Neural cell (in vitro differentiated cells): ENCODE measurements around the gene ZFP64. TPM values are rescaled to one million over a fixed set of nuclear protein-coding genes. Genes with fewer than 3 reads are reported as not detected.

Source experiments
- H2AFZ ChIP-seq: fragments of 200-600, 300-800 bp; sonication (generic), shearing (Covaris generic); 2 replicates; pipeline ENCODE4 v1.6.0; 2014; ENCODE audit warnings: low read depth, mild to moderate bottlenecking, antibody characterized with exemption, low read length, moderate library complexity
- H3F3A ChIP-seq: fragments of 200-600 bp; shearing (Covaris generic); 2 replicates; pipeline ENCODE4 v1.6.1; 2016; ENCODE audit warnings: mild to moderate bottlenecking, moderate library complexity, mixed read lengths, antibody characterized with exemption, low read length; ENCODE audit not compliant: insufficient read depth, poor library complexity, severe bottlenecking
- H3K27ac ChIP-seq: fragments of 200-600, 300-800 bp; sonication (generic), shearing (Covaris generic); 2 replicates; pipeline ENCODE4 v1.5.1; 2014; ENCODE audit warnings: mild to moderate bottlenecking, low read length, moderate library complexity
- H3K27me3 ChIP-seq: fragments of 300-800, 200-600 bp; sonication (generic), shearing (Covaris generic); 2 replicates; pipeline ENCODE4 v1.6.0; 2014; ENCODE audit warnings: mild to moderate bottlenecking, low read depth, low read length, moderate library complexity; ENCODE audit not compliant: insufficient read depth
- H3K36me3 ChIP-seq: fragments of 300-800, 200-600 bp; sonication (generic), shearing (Covaris generic); 2 replicates; pipeline ENCODE4 v1.5.1; 2014; ENCODE audit warnings: mild to moderate bottlenecking, antibody characterized with exemption, low read length, moderate library complexity; ENCODE audit not compliant: insufficient read depth
- H3K4me2 ChIP-seq: fragments of 300-800, 200-600 bp; sonication (generic), shearing (Covaris generic); 2 replicates; pipeline ENCODE4 v1.6.0; 2014; ENCODE audit warnings: mild to moderate bottlenecking, low read length
- H3K4me3 ChIP-seq: fragments of 300-800, 200-600 bp; sonication (generic), shearing (Covaris generic); 2 replicates; pipeline ENCODE4 v1.5.1; 2014; ENCODE audit warnings: mild to moderate bottlenecking, low read length, moderate library complexity
- H3K79me2 ChIP-seq: fragments of 200-600 bp; shearing (Covaris generic); replicated peaks from 2 replicates; pipeline ENCODE4 v1.6.0; 2014; ENCODE audit warnings: mild to moderate bottlenecking, low read length, moderate library complexity; ENCODE audit not compliant: insufficient read depth
- H3K9ac ChIP-seq: fragments of 300-800, 200-600 bp; sonication (generic), shearing (Covaris generic); 2 replicates; pipeline ENCODE4 v1.6.1; 2016; ENCODE audit warnings: mild to moderate bottlenecking, low read length, mixed read lengths
- H3K9me2 ChIP-seq: fragments of 200-600 bp; shearing (Covaris generic); 2 replicates; pipeline ENCODE4 v1.6.1; 2016; ENCODE audit warnings: mild to moderate bottlenecking, low read length, mixed read lengths; ENCODE audit not compliant: insufficient read depth
- H3K9me3 ChIP-seq: fragments of 200-600, 300-800 bp; sonication (generic), shearing (Covaris generic); 2 replicates; pipeline ENCODE4 v1.6.1; 2016; ENCODE audit warnings: mild to moderate bottlenecking, mixed run types, low read length, moderate library complexity, mixed read lengths
- H4K20me1 ChIP-seq: fragments of 200-600 bp; shearing (Covaris generic); 2 replicates; pipeline ENCODE4 v1.6.1; 2016; ENCODE audit warnings: mild to moderate bottlenecking, mixed run types; ENCODE audit not compliant: insufficient read depth
- EP300 ChIP-seq: fragments of 450-650 bp; conservative IDR thresholded peaks from 2 replicates; pipeline ENCODE4 v1.6.1; 2014; ENCODE audit warnings: antibody characterized with exemption, mild to moderate bottlenecking, moderate library complexity; ENCODE audit not compliant: poor library complexity, severe bottlenecking
- EZH2 ChIP-seq: fragments of 200-600, 300-800 bp; shearing (Covaris generic), sonication (generic); IDR thresholded peaks from 2 replicates; pipeline ENCODE4 v1.6.1; 2014; ENCODE audit warnings: antibody characterized with exemption, low read length, borderline replicate concordance, mild to moderate bottlenecking; ENCODE audit not compliant: insufficient read depth, poor library complexity, severe bottlenecking
- MXI1 ChIP-seq: fragments of 450-650 bp; conservative IDR thresholded peaks from 2 replicates; pipeline ENCODE4 v1.6.1; 2014; ENCODE audit warnings: antibody characterized with exemption, mild to moderate bottlenecking; ENCODE audit not compliant: poor library complexity, severe bottlenecking
- POLR2AphosphoS5 ChIP-seq: IDR thresholded peaks from 2 replicates; pipeline ENCODE4 v1.6.1; 2012
- RAD21 ChIP-seq: fragments of 450-650 bp; conservative IDR thresholded peaks from 2 replicates; pipeline ENCODE4 v1.6.1; 2014; ENCODE audit warnings: antibody characterized with exemption, mild to moderate bottlenecking, moderate library complexity
- REST ChIP-seq: IDR thresholded peaks from 2 replicates; pipeline ENCODE4 v1.6.1; 2012; ENCODE audit warnings: borderline replicate concordance
- SMC3 ChIP-seq: fragments of 450-650 bp; conservative IDR thresholded peaks from 2 replicates; pipeline ENCODE4 v1.6.1; 2014; ENCODE audit warnings: antibody characterized with exemption, mild to moderate bottlenecking, moderate library complexity; ENCODE audit not compliant: poor library complexity
- TAF1 ChIP-seq: IDR thresholded peaks from 2 replicates; pipeline ENCODE4 v1.6.1; 2012; ENCODE audit warnings: low read depth
- polyA plus RNA-seq: library from polyadenylated mRNA; depleted of rRNA; stranded (reverse); fragments of >200 nt; gene quantifications from 2 replicates; pipeline ENCODE4 v1.2.3, GENCODE V29; 2014
- TF ChIP-seq, protein P1 (sequence below): fragments of 450-650 bp; IDR thresholded peaks from 2 replicates; pipeline ENCODE4 v1.5.1; 2014; ENCODE audit warnings: antibody characterized with exemption, mild to moderate bottlenecking, moderate library complexity; ENCODE audit not compliant: poor library complexity, severe bottlenecking

ZFP64 gene
- polyA plus RNA-seq, 1 donor from 2014 or later, result 4.7 TPM

- H3K9me2 ChIP-seq, result no peaks in the 10 kb centered on the region
- no peaks in the 10 kb centered on the region for H3K79me2 ChIP-seq
- no peaks in the 10 kb centered on the region for H3K27me3 ChIP-seq
- H3K9ac ChIP-seq, result no peak overlapping the region
- no peak for TF ChIP-seq MXI1
- no peak for TF ChIP-seq REST
- no peak for TF ChIP-seq EZH2
- no peak for TF ChIP-seq SMC3
- TF ChIP-seq, protein P1, sequence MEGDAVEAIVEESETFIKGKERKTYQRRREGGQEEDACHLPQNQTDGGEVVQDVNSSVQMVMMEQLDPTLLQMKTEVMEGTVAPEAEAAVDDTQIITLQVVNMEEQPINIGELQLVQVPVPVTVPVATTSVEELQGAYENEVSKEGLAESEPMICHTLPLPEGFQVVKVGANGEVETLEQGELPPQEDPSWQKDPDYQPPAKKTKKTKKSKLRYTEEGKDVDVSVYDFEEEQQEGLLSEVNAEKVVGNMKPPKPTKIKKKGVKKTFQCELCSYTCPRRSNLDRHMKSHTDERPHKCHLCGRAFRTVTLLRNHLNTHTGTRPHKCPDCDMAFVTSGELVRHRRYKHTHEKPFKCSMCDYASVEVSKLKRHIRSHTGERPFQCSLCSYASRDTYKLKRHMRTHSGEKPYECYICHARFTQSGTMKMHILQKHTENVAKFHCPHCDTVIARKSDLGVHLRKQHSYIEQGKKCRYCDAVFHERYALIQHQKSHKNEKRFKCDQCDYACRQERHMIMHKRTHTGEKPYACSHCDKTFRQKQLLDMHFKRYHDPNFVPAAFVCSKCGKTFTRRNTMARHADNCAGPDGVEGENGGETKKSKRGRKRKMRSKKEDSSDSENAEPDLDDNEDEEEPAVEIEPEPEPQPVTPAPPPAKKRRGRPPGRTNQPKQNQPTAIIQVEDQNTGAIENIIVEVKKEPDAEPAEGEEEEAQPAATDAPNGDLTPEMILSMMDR, result no peak
- TF ChIP-seq TAF1, result no peak
- TF ChIP-seq EP300, result no peak
- no peak for TF ChIP-seq RAD21
- no peak for TF ChIP-seq POLR2AphosphoS5
- no peak overlapping the region for H3K4me3 ChIP-seq
- no peaks in the 10 kb centered on the region for H3F3A ChIP-seq
- no peaks in the 10 kb centered on the region for H4K20me1 ChIP-seq
- H2AFZ ChIP-seq, result no peak overlapping the region
- H3K27ac ChIP-seq, result no peak overlapping the region
- no peaks in the 10 kb centered on the region for H3K9me3 ChIP-seq
- no peaks in the 10 kb centered on the region for H3K36me3 ChIP-seq
- H3K4me2 ChIP-seq, result no peak overlapping the region
Observed at GRCh38 chr20:52201395-52201794, 9.8 kb upstream of the ZFP64 start.

- H3K9me3 ChIP-seq, result no peaks in the 10 kb centered on the region
- no peak for TF ChIP-seq MXI1
- TF ChIP-seq SMC3, result no peak
- no peak for TF ChIP-seq TAF1
- TF ChIP-seq RAD21, result no peak
- no peak for TF ChIP-seq REST
- no peak for TF ChIP-seq POLR2AphosphoS5
- TF ChIP-seq EZH2, result no peak
- no peak for TF ChIP-seq EP300
- TF ChIP-seq, protein P1, result no peak
Observed at GRCh38 chr20:52200870-52201269, 9.3 kb upstream of the ZFP64 start.

More at GRCh38 chr20:52200870-52201269, 9.3 kb upstream of the ZFP64 start:
- Histone ChIP-seq H2AFZ (no peak overlapping the region), H3K36me3 (no peaks in the 10 kb centered on the region), H3F3A (no peaks in the 10 kb centered on the region), H3K27ac (no peak overlapping the region), H3K9ac (no peak overlapping the region), H3K9me2 (no peaks in the 10 kb centered on the region), H4K20me1 (no peaks in the 10 kb centered on the region), H3K27me3 (no peaks in the 10 kb centered on the region), H3K79me2 (no peaks in the 10 kb centered on the region), H3K4me3 (no peak overlapping the region), H3K4me2 (no peak overlapping the region)
